HG02759 (cell line): ENCODE results near the gene SLC9A9.

ENCODE experiments used
- ATAC-seq: cut with Tn5 transposase; IDR thresholded peaks from one replicate; pipeline ENCODE4 v1.9.1; 2021; ENCODE audit warnings: mild to moderate bottlenecking, moderate library complexity; ENCODE audit not compliant: unreplicated experiment

SLC9A9 gene

DNA sequence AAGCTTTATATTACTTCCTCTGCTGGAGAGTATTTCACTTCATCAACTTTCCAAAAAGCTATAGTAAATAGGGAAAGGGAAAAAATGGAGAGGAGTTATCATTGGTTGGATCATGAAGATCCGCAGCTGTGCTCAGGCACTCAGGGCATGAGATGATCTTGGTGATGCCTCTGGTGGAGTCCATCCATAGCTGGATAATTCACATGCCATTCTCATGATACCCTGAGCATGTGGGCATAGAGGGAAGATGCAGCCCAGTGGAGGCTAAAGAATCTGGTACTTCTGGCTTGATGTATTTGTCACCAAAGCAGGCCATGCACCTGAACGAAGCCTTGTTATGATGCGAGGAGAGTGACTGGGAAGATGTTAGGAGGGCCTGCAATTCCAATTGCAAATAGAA lies 578.5 kb downstream of the SLC9A9 start:
- no peak for ATAC-seq

DNA sequence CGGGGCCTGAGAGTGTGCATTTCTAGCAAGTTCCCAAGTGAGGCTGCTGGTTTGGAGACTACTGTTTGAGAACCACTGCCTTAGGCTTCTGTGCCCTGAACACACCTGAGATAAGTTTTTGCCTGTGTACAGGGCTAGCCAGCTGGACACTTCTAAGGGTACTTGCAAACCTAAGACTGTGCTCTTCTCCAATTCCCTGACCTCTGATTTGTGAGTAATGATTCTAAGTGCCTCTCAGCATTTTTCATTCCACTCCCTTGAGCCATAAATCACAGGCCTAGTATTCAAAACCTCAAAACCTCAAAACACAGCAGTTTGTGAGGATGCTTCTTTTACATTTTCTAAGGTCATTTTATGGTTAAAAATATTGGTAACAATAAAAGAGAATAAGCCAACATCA lies 580.3 kb downstream of the SLC9A9 start:
- no peak for ATAC-seq

DNA sequence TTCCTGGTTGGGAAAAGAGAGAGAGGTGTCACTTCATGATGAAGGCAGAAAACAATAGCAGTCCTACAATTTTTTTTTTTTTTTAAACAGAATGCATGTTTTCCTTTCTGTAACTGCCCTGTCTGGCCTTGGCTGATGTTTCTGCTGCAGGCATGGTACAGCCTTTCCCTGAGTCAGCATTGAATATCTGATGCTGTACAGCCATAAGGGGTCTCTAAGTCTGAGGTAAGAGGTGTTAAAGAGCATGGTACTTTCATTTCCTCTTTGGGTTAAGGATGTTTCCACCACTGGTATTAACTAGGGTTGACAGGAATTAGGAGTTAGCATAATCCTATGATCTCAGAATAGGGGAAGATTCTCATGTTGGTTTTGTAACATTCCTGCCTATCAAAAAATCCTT lies 581.3 kb downstream of the SLC9A9 start:
- peak; percentile 63 for ATAC-seq

DNA sequence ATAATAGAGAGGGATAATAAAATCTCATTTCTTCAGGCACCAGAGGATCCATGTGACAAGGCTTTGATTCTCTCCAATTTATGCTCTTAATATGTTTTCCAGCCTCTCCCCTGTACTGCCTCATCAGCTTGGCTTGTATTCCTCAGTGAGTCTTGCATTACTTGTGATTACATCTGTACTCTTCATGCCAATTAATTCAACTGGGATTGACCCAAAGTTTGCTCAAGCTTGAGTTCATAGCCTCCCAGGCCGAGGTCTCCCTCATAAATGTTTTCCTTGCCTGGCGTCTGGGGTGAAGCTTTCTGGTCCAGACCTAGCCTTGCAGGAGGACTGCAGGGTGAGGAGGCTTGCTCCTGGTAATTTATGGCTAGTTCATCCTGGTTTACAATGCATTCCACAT lies 581.8 kb downstream of the SLC9A9 start:
- no peak for ATAC-seq

DNA sequence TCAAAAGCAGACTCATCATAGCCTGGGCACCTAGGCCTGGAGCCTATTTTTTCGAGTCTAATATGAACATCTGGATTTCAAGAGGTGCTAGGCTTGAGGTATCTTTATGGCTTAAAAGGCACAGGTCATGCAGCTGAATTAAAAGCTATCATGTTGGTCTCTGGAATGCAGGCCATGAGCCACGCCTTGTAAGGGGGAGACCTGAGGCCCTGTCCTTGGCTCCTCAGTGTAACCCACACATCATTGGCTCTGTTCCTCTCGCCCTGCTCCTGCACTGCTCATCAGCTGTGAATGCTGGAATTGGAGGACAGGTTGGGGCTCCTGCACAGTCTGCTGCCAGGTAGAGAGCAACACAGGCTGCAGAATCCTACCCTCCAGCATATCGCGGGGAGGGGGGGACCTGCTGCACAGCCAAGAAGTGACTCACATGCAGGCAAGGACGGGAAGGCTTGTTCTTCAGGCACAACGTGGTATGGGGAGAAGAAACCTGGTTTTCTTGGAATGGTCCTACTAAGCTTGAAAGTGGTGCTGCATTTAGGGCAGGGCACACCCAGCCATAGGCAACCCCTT lies 582.7 kb downstream of the SLC9A9 start:
- no peak for ATAC-seq

DNA sequence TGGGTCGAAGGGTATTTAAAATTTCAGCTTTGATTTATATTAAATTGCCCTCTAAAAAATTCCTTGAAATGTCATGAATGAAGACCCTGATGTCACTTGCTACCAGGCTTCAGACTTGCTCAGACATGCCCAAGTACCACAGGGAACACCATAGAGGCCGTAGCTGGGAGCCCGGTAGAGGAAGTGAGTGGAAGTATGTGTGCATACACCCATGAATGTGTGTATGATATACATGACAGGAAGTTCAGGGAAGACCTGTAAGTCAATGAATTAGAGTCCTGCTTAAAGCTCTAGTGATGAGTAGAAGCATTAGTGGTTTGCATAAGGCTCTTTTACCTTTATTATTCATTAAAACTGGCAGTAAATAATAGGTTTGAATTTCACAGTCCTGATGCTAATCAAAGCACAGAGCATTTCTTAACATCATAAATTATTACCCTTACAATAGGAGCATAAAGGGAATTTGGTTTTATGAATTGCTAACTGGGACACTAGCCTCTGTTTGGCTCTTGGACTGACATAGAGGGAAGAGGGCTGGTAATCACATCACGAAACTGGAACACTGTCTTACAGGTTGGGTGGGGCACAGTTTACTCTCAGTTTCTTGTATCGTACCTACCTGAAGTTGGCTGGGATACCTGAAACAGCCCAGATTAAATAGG lies 584.3 kb downstream of the SLC9A9 start:
- ATAC-seq = peak; percentile 57

DNA sequence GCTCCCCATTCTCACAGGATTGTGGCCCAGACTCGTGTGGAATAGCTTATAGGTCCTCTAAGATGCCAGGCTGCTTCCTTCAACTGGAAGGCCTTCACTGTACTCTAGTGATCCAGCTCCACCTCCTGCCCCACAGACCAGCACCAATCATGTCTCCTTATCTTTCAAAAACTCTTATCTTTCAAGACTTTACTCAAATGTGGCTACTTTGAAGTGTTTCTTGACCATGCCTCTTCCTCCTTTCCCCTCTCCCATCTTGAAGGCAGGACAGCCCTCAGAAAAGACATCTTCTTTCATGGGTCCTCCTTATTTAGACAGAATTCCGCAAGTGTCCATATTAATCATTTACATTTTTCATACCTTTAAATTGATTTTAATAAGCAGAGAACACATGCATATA lies 586.4 kb downstream of the SLC9A9 start:
- no peak for ATAC-seq

DNA sequence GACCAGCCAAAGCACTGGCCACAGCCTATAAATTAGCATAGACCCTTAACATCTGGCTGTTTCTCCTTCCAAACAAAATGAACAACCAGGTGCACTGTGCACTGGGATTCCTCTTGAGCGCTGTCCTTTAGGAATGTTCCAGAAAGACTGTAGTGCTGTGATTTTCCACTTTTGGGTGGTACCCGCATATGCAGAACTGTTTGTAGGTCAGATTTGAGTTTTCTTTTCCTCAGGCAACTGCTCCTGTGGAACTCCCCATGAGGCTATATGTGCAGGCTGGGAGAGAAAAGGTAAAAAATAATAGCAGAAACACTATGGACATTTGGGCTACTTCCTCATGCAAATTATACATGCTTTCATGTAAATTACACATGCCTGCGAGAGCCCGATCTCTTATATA lies 589.6 kb downstream of the SLC9A9 start:
- no peak for ATAC-seq

DNA sequence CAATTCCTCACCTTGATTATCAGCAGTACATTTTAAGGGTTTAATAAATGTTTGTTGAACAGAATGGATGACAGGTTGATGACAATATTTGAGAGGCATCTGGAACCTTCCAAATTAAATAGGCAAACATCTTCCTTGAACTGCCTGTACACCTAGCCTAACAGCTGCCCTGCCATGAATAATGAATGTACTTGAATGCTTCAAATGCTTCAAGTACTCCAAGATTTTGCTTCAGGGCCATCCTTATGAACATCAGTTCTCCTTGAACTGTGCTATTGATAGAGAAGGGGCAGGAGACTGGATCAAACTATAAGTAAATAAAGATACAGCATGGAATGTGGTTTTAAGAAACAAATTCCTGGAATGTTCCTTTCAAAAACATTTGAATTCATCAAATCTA lies 591.9 kb downstream of the SLC9A9 start:
- ATAC-seq = no peak

DNA sequence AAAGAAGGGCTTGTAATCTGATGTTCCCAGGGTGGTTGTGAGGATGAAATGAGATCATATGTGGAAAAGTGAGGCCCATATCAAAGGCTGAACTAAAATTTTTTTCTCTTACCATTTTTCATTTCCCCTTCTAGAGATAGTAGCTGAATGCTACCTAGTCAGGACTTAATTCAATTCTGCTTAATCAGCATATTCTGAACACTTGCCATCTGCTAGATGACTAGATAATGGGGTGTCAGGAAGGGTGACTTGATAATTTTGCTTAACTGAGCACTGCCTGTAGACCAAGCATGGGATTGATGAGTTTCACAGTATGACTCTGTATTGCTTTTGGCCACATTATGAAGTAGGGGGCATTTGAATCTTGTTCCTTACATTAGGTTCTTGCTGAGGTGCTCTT lies 592.5 kb downstream of the SLC9A9 start:
- ATAC-seq = no peak

DNA sequence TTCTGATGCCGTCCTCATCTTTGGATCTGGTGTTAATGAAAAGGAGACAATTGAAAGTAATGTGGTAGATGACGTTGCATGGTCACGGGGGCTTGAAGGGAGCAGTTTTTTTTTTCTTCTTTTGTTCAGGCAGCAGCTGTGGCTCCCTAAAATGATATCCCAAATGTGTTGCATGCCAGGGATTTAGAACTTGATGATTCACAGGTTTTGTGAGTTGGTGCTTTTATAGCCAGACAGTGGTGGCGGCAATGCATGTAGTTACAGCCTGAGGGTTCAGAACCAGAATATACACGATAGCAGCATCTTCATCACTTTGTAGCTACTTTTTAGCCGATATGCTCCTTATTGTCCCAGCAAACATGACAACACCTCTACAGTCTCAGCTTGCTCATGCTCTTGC lies 595.3 kb downstream of the SLC9A9 start:
- no peak for ATAC-seq

DNA sequence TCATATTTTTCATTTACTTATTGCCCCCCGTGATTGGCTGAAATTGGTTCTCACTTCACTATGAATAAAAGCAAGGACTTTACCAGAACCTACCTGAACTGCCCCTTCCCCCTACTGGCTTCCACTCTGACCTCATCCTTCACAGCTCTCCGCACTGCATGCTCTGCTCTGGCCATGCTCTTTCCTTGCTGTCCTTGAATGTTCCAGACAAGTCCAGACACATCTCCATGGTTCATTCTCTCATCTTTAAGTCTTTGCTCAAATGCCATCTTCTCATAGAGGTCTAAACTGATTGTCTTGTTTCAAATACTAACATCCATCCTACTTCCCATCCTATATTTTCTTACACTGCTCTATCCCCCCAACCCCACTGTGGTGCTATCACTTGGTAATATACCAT lies 599.3 kb downstream of the SLC9A9 start:
- ATAC-seq = no peak

DNA sequence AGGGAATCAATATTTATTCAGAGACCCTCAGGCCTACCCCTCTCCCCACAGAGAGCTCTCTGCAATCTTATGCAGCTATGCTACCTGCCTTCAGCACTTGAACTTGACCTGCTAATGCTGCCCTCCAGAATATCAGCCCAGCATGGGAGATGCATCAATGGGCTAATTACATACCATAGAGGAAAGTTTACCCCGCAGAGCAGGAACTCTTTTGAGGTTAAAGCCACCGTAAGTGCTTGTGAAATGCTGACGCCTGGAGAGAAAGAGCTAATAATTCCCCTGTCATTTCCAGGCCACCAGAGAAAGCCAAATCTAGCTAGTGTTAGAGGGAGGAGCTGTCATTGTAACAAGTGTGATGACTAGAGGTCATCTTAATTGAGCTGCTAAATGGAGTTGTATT lies 601.2 kb downstream of the SLC9A9 start:
- no peak for ATAC-seq

DNA sequence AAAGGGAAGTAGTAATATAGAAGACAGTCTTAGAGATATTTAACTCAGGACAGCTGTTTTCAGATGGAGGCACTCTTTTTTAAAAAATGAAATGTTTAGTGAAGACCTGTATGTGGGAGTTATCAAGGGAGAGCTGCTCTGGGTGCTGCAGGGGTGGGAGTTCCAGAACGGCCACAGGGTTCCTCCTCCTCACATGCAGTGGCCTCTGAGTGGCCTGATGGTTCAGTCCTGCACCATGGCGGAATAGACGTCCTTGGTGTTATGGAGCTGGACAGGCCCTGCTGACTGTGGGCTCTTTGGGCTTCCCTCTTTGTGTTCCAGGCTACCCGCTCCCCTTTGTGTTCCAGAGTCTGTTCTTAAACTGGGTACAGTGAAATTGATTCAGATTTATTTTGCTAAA lies 602.6 kb downstream of the SLC9A9 start:
- no peak for ATAC-seq

DNA sequence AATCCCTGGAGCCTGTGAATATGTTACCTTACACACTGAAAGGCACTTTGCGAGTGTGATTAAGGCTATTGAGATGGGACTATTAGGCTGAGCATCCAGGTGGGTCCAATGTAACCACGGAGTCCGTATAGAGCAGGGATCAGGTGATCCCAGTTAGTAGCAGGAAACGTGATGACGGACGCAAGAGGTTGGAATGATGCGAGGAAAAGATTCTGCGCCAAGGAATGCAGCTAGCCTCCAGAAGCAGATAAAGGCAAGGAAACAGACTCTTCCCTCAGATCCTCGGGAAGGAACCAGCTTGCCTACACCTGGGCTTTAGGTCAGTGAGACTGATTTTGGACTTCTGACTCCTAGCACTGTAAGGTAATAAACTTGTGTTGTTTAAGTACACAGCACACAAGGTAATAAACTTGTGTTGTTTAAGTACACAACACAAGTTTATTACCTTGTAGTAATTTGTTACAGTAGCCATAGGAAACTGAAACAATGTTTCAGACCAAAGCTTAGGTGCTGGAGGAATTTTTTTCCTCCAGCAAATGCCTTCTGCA lies 603.7 kb downstream of the SLC9A9 start:
- no peak for ATAC-seq

DNA sequence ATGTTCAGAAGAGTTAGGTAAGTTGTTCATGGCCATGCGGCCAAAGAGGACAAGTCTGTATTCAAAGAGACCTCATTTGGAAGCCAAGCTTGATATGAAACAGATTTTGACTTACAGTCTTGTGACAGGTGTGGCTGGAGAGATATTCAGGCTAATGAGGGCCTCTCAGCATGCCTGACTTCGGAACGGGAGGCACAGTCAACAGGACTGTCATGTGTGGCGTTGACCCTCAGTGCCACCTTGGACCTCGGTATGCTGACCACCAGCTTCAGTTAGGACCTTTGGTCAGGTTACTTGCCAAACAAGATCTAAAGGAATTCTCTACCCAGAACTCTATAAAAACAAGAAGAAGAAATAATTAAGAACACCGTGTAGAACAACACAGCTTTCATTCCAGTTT lies 604.6 kb downstream of the SLC9A9 start:
- no peak for ATAC-seq

DNA sequence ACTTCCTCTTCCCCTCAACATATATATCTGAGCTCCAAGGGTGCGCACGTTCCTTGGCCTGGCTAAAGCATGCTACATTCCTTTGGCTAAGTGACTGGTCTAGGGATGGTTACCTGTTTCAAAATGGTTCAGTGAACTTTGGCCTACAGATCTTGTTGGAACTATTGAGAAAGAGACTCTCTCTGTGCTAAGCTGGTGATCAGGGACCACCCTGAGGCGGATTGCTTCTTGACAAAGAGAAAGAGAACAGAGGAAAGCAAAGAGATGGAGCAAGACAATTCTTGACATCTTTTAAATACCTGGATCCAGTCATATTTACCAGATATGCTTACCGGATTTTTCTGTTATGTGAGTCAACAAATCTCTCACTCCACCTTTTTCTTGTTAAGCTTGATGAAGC lies 605.6 kb downstream of the SLC9A9 start:
- no peak for ATAC-seq

DNA sequence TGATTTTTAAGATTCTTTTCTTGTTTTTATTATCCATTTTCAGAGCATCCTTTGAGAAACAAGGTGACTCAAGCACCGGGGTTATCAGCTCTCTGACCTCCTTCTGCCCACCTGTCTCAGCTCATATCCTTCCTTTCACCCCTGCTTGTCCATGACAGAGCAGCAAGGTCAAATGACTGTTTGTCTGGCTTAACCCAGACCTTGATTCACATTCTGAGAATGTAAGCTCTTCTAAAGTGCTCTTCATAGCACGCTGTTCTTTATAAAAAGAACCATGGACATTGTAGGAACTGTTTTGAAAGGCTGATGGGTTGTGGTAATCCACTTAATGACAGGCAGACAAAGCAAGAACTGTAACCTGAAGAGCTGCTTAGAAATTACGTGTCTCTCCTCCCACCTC lies 606.2 kb downstream of the SLC9A9 start:
- ATAC-seq = no peak

DNA sequence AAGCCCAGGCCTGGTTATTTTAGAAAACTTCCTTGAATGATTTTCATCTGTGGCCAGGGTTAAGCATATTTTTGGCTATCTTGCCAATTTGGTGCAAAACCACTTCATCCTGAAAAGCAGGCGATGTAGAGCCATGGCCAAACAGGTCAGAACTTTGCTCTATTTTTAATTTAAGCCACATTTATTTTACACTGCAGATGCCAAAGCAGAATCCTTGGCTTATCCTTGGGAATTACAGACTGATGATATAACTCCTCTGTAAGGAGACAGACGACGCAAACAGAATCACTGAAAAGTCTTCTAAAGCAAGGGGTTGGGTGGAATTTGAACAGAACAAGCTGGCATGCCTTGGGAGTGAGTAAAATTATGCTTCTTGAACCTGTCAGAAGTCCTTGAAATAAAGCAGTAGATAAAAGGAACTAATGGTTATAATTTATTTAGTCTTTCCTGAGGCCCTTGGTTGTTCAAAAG lies 606.8 kb downstream of the SLC9A9 start:
- no peak for ATAC-seq

DNA sequence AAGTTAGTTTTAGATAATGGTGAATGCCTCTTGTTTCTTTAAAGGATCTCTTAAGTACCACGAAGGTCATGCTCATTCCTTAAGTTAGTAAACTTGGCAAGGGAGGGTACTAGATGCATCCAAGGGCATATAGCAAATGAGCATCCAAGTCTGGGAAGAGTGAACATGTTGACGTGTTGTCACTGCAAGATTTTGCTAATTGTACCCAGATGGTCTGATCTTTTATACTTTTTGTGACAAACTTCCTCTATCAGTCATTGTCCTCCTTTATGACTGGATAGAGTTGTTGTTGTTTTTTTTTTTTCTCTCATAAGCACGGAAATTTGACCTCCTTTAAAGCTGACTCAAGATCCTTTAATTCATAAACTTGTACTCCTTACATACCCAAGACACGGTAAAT lies 607.4 kb downstream of the SLC9A9 start:
- no peak for ATAC-seq

DNA sequence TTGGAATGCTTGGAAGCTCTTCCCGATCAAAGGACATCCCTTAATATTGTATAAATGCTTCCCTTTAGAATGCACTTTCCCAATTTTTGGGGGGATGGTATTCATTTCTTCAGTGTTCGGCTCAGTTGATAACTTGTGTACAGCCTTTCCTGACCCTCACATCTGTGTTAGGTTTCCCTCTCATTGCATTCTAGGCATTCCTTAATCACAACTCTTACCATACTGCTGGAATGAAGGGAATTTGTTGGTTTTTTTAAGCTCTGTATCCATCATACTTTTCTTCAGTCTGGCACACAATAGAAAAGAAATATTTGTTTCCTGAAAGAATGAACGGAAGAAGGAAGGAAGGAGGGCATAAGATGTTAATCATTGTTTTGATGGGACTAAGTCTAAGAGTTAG lies 609.2 kb downstream of the SLC9A9 start:
- ATAC-seq = no peak

DNA sequence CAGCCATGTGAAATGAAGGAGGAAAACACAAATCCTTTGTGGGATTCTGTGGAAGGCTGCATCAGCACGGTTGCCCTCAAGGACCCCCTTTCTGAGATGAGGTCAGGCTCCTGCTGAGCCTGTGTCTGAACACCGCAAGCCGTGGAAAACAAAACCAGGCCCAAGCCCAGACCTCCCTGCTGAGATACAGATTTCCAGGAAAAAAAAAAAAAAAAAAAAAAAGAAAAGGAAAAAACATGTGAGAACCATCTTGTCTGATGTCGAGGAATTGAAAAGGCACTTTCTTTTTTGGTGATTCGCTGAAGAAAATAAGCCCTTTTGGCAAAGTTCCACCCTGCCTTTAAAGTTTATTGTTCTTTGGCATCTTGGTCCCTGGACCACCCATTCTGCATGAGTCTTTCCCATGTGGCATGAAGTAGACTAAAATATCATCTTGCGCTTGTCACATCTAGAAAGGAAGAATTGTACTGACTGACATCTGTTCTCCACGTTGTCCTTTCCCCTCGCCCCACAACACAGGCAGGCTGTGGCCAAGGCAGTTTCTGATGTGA lies 611.1 kb downstream of the SLC9A9 start:
- no peak for ATAC-seq
